GM23338 (cell line): ENCODE measurements around the gene SELENOM. TPM values are rescaled to one million over a fixed set of nuclear protein-coding genes. Genes with fewer than 3 reads are reported as not detected.

Experiments used
- ATAC-seq: fragments of 200-7000 bp; cut with Tn5 transposase; 3 replicates; pipeline ENCODE4 v1.9.1; 2020
- DNase-seq: peaks from one replicate; pipeline ENCODE4 v3.0.0-alpha.2; 2015; ENCODE audit warnings: low spot score
- H2AFZ ChIP-seq: fragments of 200-600 bp; sonication (generic); 2 replicates; pipeline ENCODE4 v1.8.0; 2016; ENCODE audit warnings: antibody characterized with exemption, mild to moderate bottlenecking, moderate library complexity
- H3F3A ChIP-seq: fragments of 200-600 bp; sonication (generic); replicated peaks from 2 replicates; pipeline ENCODE4 v1.8.0; 2017; ENCODE audit warnings: antibody characterized with exemption, mixed run types, low read depth
- H3K27ac ChIP-seq: fragments of 200-600 bp; sonication (generic); 2 replicates; pipeline ENCODE4 v1.6.1; 2016; ENCODE audit warnings: low read depth
- H3K27me3 ChIP-seq: fragments of 200-600 bp; sonication (generic); 2 replicates; pipeline ENCODE4 v1.8.0; 2016; ENCODE audit warnings: mild to moderate bottlenecking, mixed run types, moderate library complexity; ENCODE audit not compliant: insufficient read depth
- H3K36me3 ChIP-seq: fragments of 200-600 bp; sonication (generic); 2 replicates; pipeline ENCODE4 v1.8.0; 2016; ENCODE audit warnings: mild to moderate bottlenecking; ENCODE audit not compliant: insufficient read depth
- H3K4me1 ChIP-seq: fragments of 200-600 bp; sonication (generic); 2 replicates; pipeline ENCODE4 v1.8.0; 2016; ENCODE audit warnings: mild to moderate bottlenecking, moderate library complexity; ENCODE audit not compliant: insufficient read depth
- H3K4me2 ChIP-seq: fragments of 200-600 bp; sonication (generic); 2 replicates; pipeline ENCODE4 v1.7.1; 2017; ENCODE audit warnings: mixed run types
- H3K4me3 ChIP-seq: fragments of 200-600 bp; sonication (generic); 2 replicates; pipeline ENCODE4 v1.6.1; 2016; ENCODE audit warnings: mixed run types
- H3K79me2 ChIP-seq: fragments of 200-600 bp; sonication (generic); replicated peaks from 2 replicates; pipeline ENCODE4 v1.8.0; 2017; ENCODE audit warnings: mild to moderate bottlenecking; ENCODE audit not compliant: insufficient read depth
- H3K9me2 ChIP-seq: fragments of 200-600 bp; sonication (generic); 2 replicates; pipeline ENCODE4 v1.8.0; 2017; ENCODE audit not compliant: insufficient read depth
- H4K20me1 ChIP-seq: fragments of 200-600 bp; sonication (generic); replicated peaks from 2 replicates; pipeline ENCODE4 v1.8.0; 2017; ENCODE audit warnings: mild to moderate bottlenecking; ENCODE audit not compliant: insufficient read depth
- H3K27ac Mint-ChIP-seq: 2 replicates; pipeline ENCODE4 v1.8.0; 2020; ENCODE audit warnings: inconsistent platforms, mild to moderate bottlenecking, moderate library complexity, mixed read lengths
- H3K27me3 Mint-ChIP-seq: 3 replicates; pipeline ENCODE4 v1.8.0; 2022; ENCODE audit warnings: low read depth, mild to moderate bottlenecking, moderate library complexity, mixed read lengths, inconsistent platforms; ENCODE audit not compliant: insufficient read depth, poor library complexity
- H3K36me3 Mint-ChIP-seq: 3 replicates; pipeline ENCODE4 v1.8.0; 2021; ENCODE audit warnings: low read depth, mild to moderate bottlenecking, inconsistent platforms, moderate library complexity, mixed read lengths
- H3K4me1 Mint-ChIP-seq: 3 replicates; pipeline ENCODE4 v1.8.0; 2020; ENCODE audit warnings: mild to moderate bottlenecking, inconsistent platforms, mixed read lengths
- H3K4me3 Mint-ChIP-seq: 3 replicates; pipeline ENCODE4 v1.8.0; 2021; ENCODE audit warnings: moderate library complexity, mild to moderate bottlenecking, inconsistent platforms, mixed read lengths
- H3K9me3 Mint-ChIP-seq: 3 replicates; pipeline ENCODE4 v1.8.0; 2020; ENCODE audit warnings: moderate library complexity, mild to moderate bottlenecking, inconsistent platforms, mixed read lengths
- CREB1 ChIP-seq: fragments of 250-450 bp; sonication (Bioruptor Pico); IDR thresholded peaks from 2 replicates; pipeline ENCODE4 v1.5.0; 2020; ENCODE audit warnings: low read depth, mild to moderate bottlenecking, moderate library complexity
- CTCF ChIP-seq, 2 experiments: fragments of 200-600 bp in 1 of 2; sonication (generic) in 1 of 2; conservative IDR thresholded peaks; 2 replicates each; pipeline versions ENCODE4 v1.5.1 to v1.6.1; 2016 to 2017; ENCODE audit warnings: antibody characterized with exemption in 2 of 2, low read depth in 2 of 2, mild to moderate bottlenecking in 2 of 2, moderate library complexity in 1 of 2
- ETS1 ChIP-seq: IDR thresholded peaks from 2 replicates; pipeline ENCODE4 v1.6.1; 2016; ENCODE audit warnings: antibody characterized with exemption
- EZH2phosphoT487 ChIP-seq: fragments of 200-600 bp; sonication (generic); IDR thresholded peaks from one replicate; pipeline ENCODE4 v1.8.1; 2018; ENCODE audit warnings: antibody characterized with exemption; ENCODE audit not compliant: unreplicated experiment
- POLR2AphosphoS5 ChIP-seq: IDR thresholded peaks from 2 replicates; pipeline ENCODE4 v1.6.1; 2016; ENCODE audit warnings: antibody characterized with exemption, low read depth
- REST ChIP-seq: IDR thresholded peaks from one replicate; pipeline ENCODE4 v1.6.1; 2018; ENCODE audit warnings: antibody characterized with exemption; ENCODE audit not compliant: unreplicated experiment
- STAT1 ChIP-seq: IDR thresholded peaks from one replicate; pipeline ENCODE4 v1.6.1; 2016; ENCODE audit warnings: antibody characterized with exemption; ENCODE audit not compliant: unreplicated experiment
- ZNF114 ChIP-seq: fragments of 250-450 bp; sonication (Bioruptor Pico); IDR thresholded peaks from 2 replicates; pipeline ENCODE4 v1.5.0; 2020; ENCODE audit warnings: mild to moderate bottlenecking, moderate library complexity
- ZNF331 ChIP-seq: fragments of 250-450 bp; sonication (Bioruptor Pico); IDR thresholded peaks from 2 replicates; pipeline ENCODE4 v1.5.0; 2020; ENCODE audit warnings: low read depth, mild to moderate bottlenecking, moderate library complexity
- polyA plus RNA-seq: library from polyadenylated mRNA; unstranded; fragments of >200 nt; fragmentation: Nextera tagmentation; extraction: Ambion mirVana; gene quantifications from 2 replicates; pipeline ENCODE4 v1.2.1, GENCODE V29; 2016
- total RNA-seq: library from RNA; depleted of rRNA; stranded (reverse); fragments of >200 nt; shearing (Covaris generic); gene quantifications from 2 replicates; pipeline ENCODE4 v1.2.3, GENCODE V29; 2014

Gene SELENOM
- total and polyA plus RNA-seq, 2 experiments from 2014 or later: 44.9 to 50.8 TPM

- H3F3A ChIP-seq: peaks cover 11% of the 10 kb centered on the region; the same call in 1 of the 2 replicates
- no peaks in the 10 kb centered on the region for H3K79me2 ChIP-seq
- no peak overlapping the region for H2AFZ ChIP-seq
- peaks cover 30% of the 10 kb centered on the region for H3K27me3 Mint-ChIP-seq
- no peak for TF ChIP-seq CREB1 (CRISPR knock-in tag)
- no peak overlapping the region for H3K4me3 ChIP-seq
- H4K20me1 ChIP-seq: peaks cover 6% of the 10 kb centered on the region; the same call in 1 of the 2 replicates
- H3K27ac ChIP-seq: no peak overlapping the region
- DNase-seq (no peak), ATAC-seq (no peak)
- H3K36me3 ChIP-seq: no peaks in the 10 kb centered on the region
- H3K4me3 Mint-ChIP-seq: no peak overlapping the region
- H3K9me3 Mint-ChIP-seq: no peaks in the 10 kb centered on the region
- no peaks in the 10 kb centered on the region; the same call in 2 of the 3 replicates for H3K36me3 Mint-ChIP-seq
- no peaks in the 10 kb centered on the region for H3K9me2 ChIP-seq
- H3K4me1 Mint-ChIP-seq: peaks cover 21% of the 10 kb centered on the region
- peaks cover 22% of the 10 kb centered on the region for H3K4me1 ChIP-seq
- no peak overlapping the region for H3K4me2 ChIP-seq
- no peak overlapping the region for H3K27ac Mint-ChIP-seq
- peaks cover 9% of the 10 kb centered on the region for H3K27me3 ChIP-seq
Measured at GRCh38 chr22:31100762-31101525, 6.4 kb downstream of the SELENOM start.

GRCh38 chr22:31099841-31100761 is 7.3 kb downstream of the SELENOM start:
- H3K4me3 ChIP-seq: no peak overlapping the region
- no peak overlapping the region for H3K4me2 ChIP-seq
- H3K4me1 ChIP-seq: peaks cover 14% of the 10 kb centered on the region
- Mint-ChIP-seq H3K9me3 (no peaks in the 10 kb centered on the region), H3K4me1 (peaks cover 14% of the 10 kb centered on the region; the same call in 2 of the 3 replicates), H3K27me3 (peaks cover 22% of the 10 kb centered on the region), H3K27ac (no peak overlapping the region), H3K4me3 (no peak overlapping the region), H3K36me3 (no peaks in the 10 kb centered on the region; the same call in 2 of the 3 replicates)
- H3K27ac ChIP-seq: no peak overlapping the region
- no peak for ATAC-seq
- H2AFZ ChIP-seq: no peak overlapping the region
- H3K36me3 ChIP-seq: no peaks in the 10 kb centered on the region
- H3K27me3 ChIP-seq: peaks cover under 1% of the 10 kb centered on the region; the same call in 1 of the 2 replicates
- 0 out of 2 replicates have a peak, but pooled peaks cover 6% of the 10 kb centered on the region for H3F3A ChIP-seq
- no peaks in the 10 kb centered on the region for H3K79me2 ChIP-seq
- H3K9me2 ChIP-seq: no peaks in the 10 kb centered on the region
- no peak for DNase-seq
- no peaks in the 10 kb centered on the region for H4K20me1 ChIP-seq
- TF ChIP-seq CREB1 (CRISPR knock-in tag): no peak
- no peak for TF ChIP-seq ZNF114 (CRISPR knock-in tag)
- no peak for TF ChIP-seq REST
- TF ChIP-seq ZNF331 (CRISPR knock-in tag): no peak
- TF ChIP-seq EZH2phosphoT487: no peak
- no peak for TF ChIP-seq ETS1
- no peak for TF ChIP-seq CTCF (conservative IDR thresholded peaks at IDR 0.05; ENCODE audit: low read depth in 2 of 2)
- no peak for TF ChIP-seq POLR2AphosphoS5
- TF ChIP-seq STAT1: no peak
